Fibroblast of peridontal ligament (primary cell): ENCODE measurements around the gene CLSTN2.

ENCODE experiments used
- DNase-seq: peaks from one replicate; pipeline ENCODE4 v3.0.0-alpha.2; 2010; ENCODE audit errors: extremely low read depth

Gene CLSTN2

GRCh38 chr3:140376136-140376889 is 441.3 kb downstream of the CLSTN2 start:
- DNase-seq = no peak

- DNase-seq = peak; percentile 50
Observed at GRCh38 chr3:140377644-140378043, 442.7 kb downstream of the CLSTN2 start.

- no peak for DNase-seq
Observed at GRCh38 chr3:140378571-140379340, 443.8 kb downstream of the CLSTN2 start.

GRCh38 chr3:140384028-140384771 is 449.2 kb downstream of the CLSTN2 start:
- peak; percentile 19 for DNase-seq

- no peak for DNase-seq
Observed at GRCh38 chr3:140384876-140385275, 449.9 kb downstream of the CLSTN2 start.

GRCh38 chr3:140386357-140387100 is 451.5 kb downstream of the CLSTN2 start:
- no peak for DNase-seq

GRCh38 chr3:140387244-140387643 is 452.3 kb downstream of the CLSTN2 start:
- no peak for DNase-seq

GRCh38 chr3:140388202-140388922 is 453.4 kb downstream of the CLSTN2 start:
- DNase-seq = no peak

- no peak for DNase-seq
Observed at GRCh38 chr3:140391061-140391460, 456.1 kb downstream of the CLSTN2 start.

- DNase-seq = no peak
Observed at GRCh38 chr3:140394488-140395133, 459.6 kb downstream of the CLSTN2 start.

GRCh38 chr3:140395134-140396075 is 460.4 kb downstream of the CLSTN2 start:
- DNase-seq = no peak

- no peak for DNase-seq
Observed at GRCh38 chr3:140396110-140396509, 461.1 kb downstream of the CLSTN2 start.

GRCh38 chr3:140397847-140398246 is 462.9 kb downstream of the CLSTN2 start:
- DNase-seq = no peak

- DNase-seq = no peak
Observed at GRCh38 chr3:140398387-140398786, 463.4 kb downstream of the CLSTN2 start.

GRCh38 chr3:140399871-140400270 is 464.9 kb downstream of the CLSTN2 start:
- no peak for DNase-seq

GRCh38 chr3:140403079-140403478 is 468.1 kb downstream of the CLSTN2 start:
- no peak for DNase-seq

GRCh38 chr3:140403608-140404007 is 468.6 kb downstream of the CLSTN2 start:
- DNase-seq = no peak

- no peak for DNase-seq
Observed at GRCh38 chr3:140406655-140407054, 471.7 kb downstream of the CLSTN2 start.

GRCh38 chr3:140408252-140408651 is 473.3 kb downstream of the CLSTN2 start:
- DNase-seq = no peak
